IPS DF 6.9 (cell line): Measurements from ENCODE around the gene IQCK.

Experiments used
- DNase-seq: peaks from one replicate; pipeline ENCODE4 v3.0.0-alpha.2; 2013; ENCODE audit warnings: low read depth, low spot score
- H3K27ac ChIP-seq: one replicate; pipeline ENCODE4 v1.5.1; 2013; ENCODE audit warnings: low read length, control low read depth
- H3K27me3 ChIP-seq: 2 replicates; pipeline ENCODE4 v1.6.1; 2013; ENCODE audit warnings: mild to moderate bottlenecking, low read length; ENCODE audit not compliant: control insufficient read depth, insufficient read depth
- H3K36me3 ChIP-seq: 2 replicates; pipeline ENCODE4 v1.6.1; 2013; ENCODE audit warnings: low read length; ENCODE audit not compliant: control insufficient read depth, insufficient read depth
- H3K4me1 ChIP-seq: 2 replicates; pipeline ENCODE4 v1.6.1; 2013; ENCODE audit warnings: low read length; ENCODE audit not compliant: control insufficient read depth, insufficient read depth
- H3K4me3 ChIP-seq: 2 replicates; pipeline ENCODE4 v1.5.1; 2013; ENCODE audit warnings: mild to moderate bottlenecking, low read length
- H3K9me3 ChIP-seq: 2 replicates; pipeline ENCODE4 v1.6.1; 2013; ENCODE audit warnings: low read length, inconsistent platforms; ENCODE audit not compliant: control insufficient read depth, insufficient read depth
- WGBS: extraction: QIAGEN DNeasy Blood & Tissue Kit; methylation state at CpG from one replicate; pipeline ENCODE4 v1.1.7; 2013; ENCODE audit warnings: mixed read lengths, missing lambda C conversion rate; ENCODE audit not compliant: insufficient read length, insufficient coverage; 5-methylcytosine and 5-hydroxymethylcytosine counted together

IQCK gene

GRCh38 chr16:19817875-19818274 lies 99.8 kb downstream of the IQCK start:
- no CpG with 5 or more reads among the region's 7 CpGs for WGBS
- no peaks in the 10 kb centered on the region for H3K36me3 ChIP-seq
- H3K4me1 ChIP-seq: no peaks in the 10 kb centered on the region
- DNase-seq: no peak
- no peak overlapping the region for H3K4me3 ChIP-seq
- no peak overlapping the region for H3K27ac ChIP-seq
- no peaks in the 10 kb centered on the region; the same call in 1 of the 2 replicates for H3K27me3 ChIP-seq
- no peaks in the 10 kb centered on the region for H3K9me3 ChIP-seq

DNA sequence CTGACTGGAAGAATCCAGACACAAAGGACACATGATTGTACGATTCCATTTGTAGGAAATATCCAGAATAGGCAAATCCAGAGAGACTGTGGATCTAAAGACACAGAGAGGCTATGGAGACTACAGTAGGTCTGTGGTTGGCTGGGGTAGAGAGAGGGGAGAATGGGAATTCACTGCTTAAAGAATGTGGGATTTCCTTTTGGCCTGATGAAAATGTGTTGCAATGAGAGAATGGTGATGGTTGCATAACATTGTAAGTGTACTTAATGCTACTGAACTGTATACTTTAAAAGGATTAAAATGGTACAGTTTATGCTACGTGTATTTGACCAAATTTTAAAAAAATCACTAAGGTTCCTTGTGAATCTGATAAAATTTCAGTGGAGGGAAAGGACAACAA lies 104.5 kb downstream of the IQCK start:
- WGBS: no CpG with 5 or more reads among the region's 2 CpGs
- no peak for DNase-seq
- H3K4me1 ChIP-seq: no peaks in the 10 kb centered on the region
- no peaks in the 10 kb centered on the region for H3K36me3 ChIP-seq
- H3K27me3 ChIP-seq: no peaks in the 10 kb centered on the region; the same call in 1 of the 2 replicates
- no peak overlapping the region for H3K27ac ChIP-seq
- no peaks in the 10 kb centered on the region for H3K9me3 ChIP-seq
- no peak overlapping the region for H3K4me3 ChIP-seq

DNA sequence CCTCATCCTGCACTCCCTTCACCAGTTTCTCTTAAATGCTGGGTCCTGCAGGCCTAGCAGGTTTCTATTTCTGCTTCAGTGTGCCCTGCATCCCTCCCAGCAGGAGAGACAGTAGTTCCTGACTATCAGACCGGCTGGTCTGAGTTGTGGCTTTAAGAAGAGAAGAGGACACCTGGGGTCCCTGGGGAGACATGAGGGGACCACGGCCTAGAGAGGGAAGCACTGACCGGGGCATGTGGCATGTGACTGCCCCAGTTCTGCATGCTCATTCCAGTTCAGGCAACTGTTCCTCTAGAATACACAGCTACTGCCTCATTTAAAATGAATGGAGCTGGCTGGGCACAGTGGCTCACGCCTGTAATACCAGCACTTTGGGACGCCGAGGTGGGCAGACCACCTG lies 105.3 kb downstream of the IQCK start:
- H3K4me1 ChIP-seq: no peaks in the 10 kb centered on the region
- WGBS: no CpG with 5 or more reads among the region's 6 CpGs
- DNase-seq: no peak
- H3K9me3 ChIP-seq: no peaks in the 10 kb centered on the region
- H3K27ac ChIP-seq: no peak overlapping the region
- no peak overlapping the region for H3K4me3 ChIP-seq
- H3K27me3 ChIP-seq: no peaks in the 10 kb centered on the region; the same call in 1 of the 2 replicates
- H3K36me3 ChIP-seq: no peaks in the 10 kb centered on the region

- Histone ChIP-seq H3K4me1 (no peaks in the 10 kb centered on the region), H3K27ac (no peak overlapping the region), H3K4me3 (no peak overlapping the region), H3K27me3 (no peaks in the 10 kb centered on the region; the same call in 1 of the 2 replicates), H3K9me3 (no peaks in the 10 kb centered on the region), H3K36me3 (no peaks in the 10 kb centered on the region)
- no peak for DNase-seq
- WGBS: no CpG with 5 or more reads among the region's 5 CpGs
These were observed 106.1 kb downstream of the IQCK start for GRCh38 chr16:19824216-19824615.

DNA sequence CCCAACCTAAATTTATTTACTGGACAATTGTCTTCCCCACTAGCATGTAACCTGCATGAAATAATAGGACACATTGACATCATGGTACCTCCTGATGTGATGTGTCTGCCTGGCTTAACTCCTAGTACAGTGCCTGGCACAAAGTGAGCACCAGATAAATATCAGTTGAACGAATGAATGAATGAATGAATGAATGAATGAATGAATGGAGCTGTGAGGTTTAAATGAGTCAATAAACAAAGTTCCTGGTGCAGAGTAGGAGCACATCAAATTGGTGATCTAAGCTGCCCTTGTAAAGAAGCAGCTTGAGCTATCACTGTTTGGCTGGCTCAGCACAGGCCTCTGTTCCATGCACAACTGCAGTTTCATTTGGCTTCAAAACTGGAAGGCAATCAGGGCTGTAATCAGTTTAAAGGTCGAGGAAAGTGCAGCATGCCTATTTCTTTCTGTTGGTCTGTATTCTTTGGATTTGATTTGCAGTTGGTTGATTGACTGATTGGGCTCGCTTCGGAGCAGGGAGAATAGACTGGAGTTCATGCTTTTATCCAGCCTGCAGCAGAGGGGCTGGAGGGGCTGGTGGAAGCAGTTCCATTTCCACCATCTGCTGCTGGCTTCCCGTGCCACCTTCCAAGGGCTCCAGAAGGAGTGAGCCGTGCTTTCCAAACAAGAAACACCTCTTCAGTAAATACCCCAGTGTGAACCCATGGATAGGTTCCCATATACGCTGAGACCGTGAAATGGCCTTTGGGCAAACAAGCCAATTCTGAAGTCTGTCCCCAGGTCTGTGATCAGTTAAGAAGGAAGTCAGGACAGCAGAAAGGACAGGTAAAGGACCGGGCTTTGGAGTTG lies 112.0 kb downstream of the IQCK start:
- no peak for DNase-seq
- no peaks in the 10 kb centered on the region for H3K9me3 ChIP-seq
- H3K27ac ChIP-seq: no peak overlapping the region
- no peaks in the 10 kb centered on the region for H3K27me3 ChIP-seq
- no peak overlapping the region for H3K4me3 ChIP-seq
- WGBS: no CpG with 5 or more reads among the region's 9 CpGs
- no peaks in the 10 kb centered on the region for H3K4me1 ChIP-seq
- no peaks in the 10 kb centered on the region for H3K36me3 ChIP-seq

- Histone ChIP-seq H3K4me3 (no peak overlapping the region), H3K27me3 (no peaks in the 10 kb centered on the region), H3K9me3 (no peaks in the 10 kb centered on the region), H3K27ac (no peak overlapping the region), H3K36me3 (no peaks in the 10 kb centered on the region), H3K4me1 (no peaks in the 10 kb centered on the region)
- no CpG with 5 or more reads among the region's 5 CpGs for WGBS
- DNase-seq: no peak
These were observed 113.0 kb downstream of the IQCK start for GRCh38 chr16:19830902-19831560.

- no peak overlapping the region for H3K27ac ChIP-seq
- no peak overlapping the region for H3K4me3 ChIP-seq
- no peaks in the 10 kb centered on the region for H3K9me3 ChIP-seq
- H3K36me3 ChIP-seq: no peaks in the 10 kb centered on the region
- no peaks in the 10 kb centered on the region for H3K27me3 ChIP-seq
- no peaks in the 10 kb centered on the region for H3K4me1 ChIP-seq
- DNase-seq: no peak
- no CpG with 5 or more reads among the region's 6 CpGs for WGBS
These were observed 113.6 kb downstream of the IQCK start for GRCh38 chr16:19831678-19832077.

DNA sequence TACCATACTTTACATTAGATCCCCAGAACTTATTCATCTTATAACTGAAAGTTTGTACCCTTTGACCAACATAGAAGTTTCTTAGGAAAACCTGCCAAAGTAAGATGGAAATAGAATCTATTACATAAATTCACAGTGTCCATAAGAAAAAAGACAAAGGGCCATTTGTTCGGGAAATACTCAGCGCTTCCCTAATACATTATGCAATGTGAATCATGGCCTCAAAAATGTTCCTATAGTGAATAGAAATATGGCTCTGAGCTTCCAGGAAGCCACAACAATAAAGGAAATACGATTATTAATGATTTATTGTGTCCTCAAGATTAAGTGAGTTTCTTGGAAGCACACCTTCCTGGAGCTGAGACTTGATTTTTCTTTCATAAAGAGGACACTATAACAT lies 115.1 kb downstream of the IQCK start:
- Histone ChIP-seq H3K27ac (no peak overlapping the region), H3K9me3 (no peaks in the 10 kb centered on the region), H3K36me3 (no peaks in the 10 kb centered on the region), H3K4me3 (no peak overlapping the region), H3K4me1 (no peaks in the 10 kb centered on the region), H3K27me3 (no peaks in the 10 kb centered on the region)
- no CpG with 5 or more reads among the region's 3 CpGs for WGBS
- DNase-seq: no peak

- Histone ChIP-seq H3K4me1 (no peaks in the 10 kb centered on the region), H3K4me3 (no peak overlapping the region), H3K27ac (no peak overlapping the region), H3K9me3 (no peaks in the 10 kb centered on the region), H3K27me3 (no peaks in the 10 kb centered on the region), H3K36me3 (no peaks in the 10 kb centered on the region)
- no CpG with 5 or more reads among the region's 5 CpGs for WGBS
- no peak for DNase-seq
These were observed 115.5 kb downstream of the IQCK start for GRCh38 chr16:19833581-19833980.

- WGBS: no CpG with 5 or more reads among the region's 3 CpGs
- Histone ChIP-seq H3K27me3 (no peaks in the 10 kb centered on the region), H3K36me3 (no peaks in the 10 kb centered on the region), H3K27ac (no peak overlapping the region), H3K9me3 (no peaks in the 10 kb centered on the region), H3K4me1 (no peaks in the 10 kb centered on the region), H3K4me3 (no peak overlapping the region)
- no peak for DNase-seq
These were observed 117.1 kb downstream of the IQCK start for GRCh38 chr16:19835196-19835595.
